ENCODE data around the gene JUNB. TPM values are rescaled to one million over a fixed set of nuclear protein-coding genes. Genes with fewer than 3 reads are reported as not detected.

Gene JUNB
- total and polyA plus RNA-seq, 2 of the 13 experiments (the other 11 are each of a cell fraction or from before 2014, with no cell fraction given) = 7.7 to 8.2 TPM

GRCh38 chr19:12792051-12792852 lies 966 bp downstream of the JUNB start (continued):
- TF ChIP-seq ZBTB43 (CRISPR knock-in tag; conservative IDR thresholded peaks at IDR 0.05) = no peak; the same call in 1 of the 2 replicates
- peak; percentile 47; the same call in 1 of the 2 replicates for TF ChIP-seq POGZ (CRISPR knock-in tag; IDR thresholded peaks at IDR 0.05)
- TF ChIP-seq HOXA5 (CRISPR knock-in tag; IDR thresholded peaks at IDR 0.05) = 0 out of 2 replicates have a peak, but pooled peaks have one; percentile 6
- TF ChIP-seq ZNF883 (CRISPR knock-in tag; IDR thresholded peaks at IDR 0.05; ENCODE audit: not compliant biosample characterization) = no peak
- no peak for TF ChIP-seq ZNF720 (CRISPR knock-in tag; IDR thresholded peaks at IDR 0.05)
- no peak for TF ChIP-seq EP300 (IDR thresholded peaks at IDR 0.05; ENCODE audit: low read depth in 2 of 2, low read length in 2 of 2)
- TF ChIP-seq EP300 (CRISPR knock-in tag; IDR thresholded peaks at IDR 0.05; ENCODE audit: borderline replicate concordance) = no peak
- no peak for TF ChIP-seq ZNF724P (CRISPR knock-in tag; IDR thresholded peaks at IDR 0.05; ENCODE audit: borderline replicate concordance)
- TF ChIP-seq MYNN (CRISPR knock-in tag; IDR thresholded peaks at IDR 0.05; ENCODE audit: low read depth) = no peak
- TF ChIP-seq MLX (CRISPR knock-in tag; IDR thresholded peaks at IDR 0.05) = no peak
- peak; percentile 89; the same call in 1 of the 2 replicates for TF ChIP-seq ZNF790 (CRISPR knock-in tag; IDR thresholded peaks at IDR 0.05; ENCODE audit: borderline replicate concordance)
- no peak for TF ChIP-seq HBP1 (CRISPR knock-in tag; IDR thresholded peaks at IDR 0.05; ENCODE audit: low read depth)
- TF ChIP-seq ZNF816 (CRISPR knock-in tag; IDR thresholded peaks at IDR 0.05; ENCODE audit: borderline replicate concordance) = no peak; the same call in 1 of the 2 replicates
- TF ChIP-seq CREB1 (IDR thresholded peaks at IDR 0.05) = no peak
- TF ChIP-seq CREB1 (CRISPR knock-in tag; IDR thresholded peaks at IDR 0.05) = no peak
- TF ChIP-seq KMT2A (CRISPR knock-in tag; IDR thresholded peaks at IDR 0.05) = no peak
- TF ChIP-seq HOXA3 (CRISPR knock-in tag; IDR thresholded peaks at IDR 0.05) = peak; percentile 63
- no peak for TF ChIP-seq TBX3 (IDR thresholded peaks at IDR 0.05; ENCODE audit: borderline replicate concordance)
- no peak for TF ChIP-seq ZNF850 (CRISPR knock-in tag; conservative IDR thresholded peaks at IDR 0.05)
- TF ChIP-seq JARID2 (CRISPR knock-in tag; IDR thresholded peaks at IDR 0.05; ENCODE audit: insufficient replicate concordance) = no peak
- TF ChIP-seq HMG20A (CRISPR knock-in tag; IDR thresholded peaks at IDR 0.05; ENCODE audit: borderline replicate concordance) = peak; percentile 18; the same call in 1 of the 2 replicates
- TF ChIP-seq XRCC5 (optimal IDR thresholded peaks at IDR 0.05; ENCODE audit: low read length) = peak; percentile 23
- 0 out of 2 replicates have a peak, but pooled peaks have one; percentile 34 for TF ChIP-seq ZBTB25 (CRISPR knock-in tag; IDR thresholded peaks at IDR 0.05)
- no peak for TF ChIP-seq ZNF143 (CRISPR knock-in tag; IDR thresholded peaks at IDR 0.05)

Data from HepG2 (cell line).